Neuronal stem cell (in vitro differentiated cells): Measurements from ENCODE around the gene TFEC.

Experiments used
- DNase-seq: peaks from one replicate; pipeline ENCODE4 v3.0.0-alpha.2; 2013; ENCODE audit warnings: low spot score
- H2AFZ ChIP-seq: one replicate; pipeline ENCODE4 v1.6.1; 2013; ENCODE audit warnings: mild to moderate bottlenecking, low read length, inconsistent platforms
- H2AK5ac ChIP-seq: 2 replicates; pipeline ENCODE4 v1.6.1; 2013; ENCODE audit warnings: low read depth, mild to moderate bottlenecking, inconsistent platforms, low read length, moderate library complexity, mixed read lengths
- H2BK120ac ChIP-seq: 2 replicates; pipeline ENCODE4 v1.6.1; 2013; ENCODE audit warnings: low read depth, mild to moderate bottlenecking, inconsistent platforms, low read length, moderate library complexity, mixed read lengths
- H2BK12ac ChIP-seq: one replicate; pipeline ENCODE4 v1.6.1; 2013; ENCODE audit warnings: low read length, inconsistent platforms
- H2BK15ac ChIP-seq: 2 replicates; pipeline ENCODE4 v1.6.1; 2013; ENCODE audit warnings: mild to moderate bottlenecking, low read length, inconsistent platforms, mixed read lengths
- H2BK5ac ChIP-seq: one replicate; pipeline ENCODE4 v1.6.1; 2013; ENCODE audit warnings: inconsistent platforms, mild to moderate bottlenecking, low read length, moderate library complexity
- H3K14ac ChIP-seq: one replicate; pipeline ENCODE4 v1.6.1; 2013; ENCODE audit warnings: low read length, inconsistent platforms
- H3K18ac ChIP-seq: 2 replicates; pipeline ENCODE4 v1.6.1; 2013; ENCODE audit warnings: low read length, inconsistent platforms
- H3K23ac ChIP-seq: 2 replicates; pipeline ENCODE4 v1.6.1; 2013; ENCODE audit warnings: low read depth, mild to moderate bottlenecking, mixed read lengths, low read length, inconsistent platforms; ENCODE audit not compliant: poor library complexity
- H3K27ac ChIP-seq: replicated peaks from 3 replicates; pipeline ENCODE4 v1.5.1; 2013; ENCODE audit warnings: low read length, inconsistent platforms
- H3K27me3 ChIP-seq, 3 experiments: 2 replicates each; pipeline ENCODE4 v1.6.1; 2013; ENCODE audit warnings: low read length in 3 of 3, mild to moderate bottlenecking in 2 of 3, inconsistent platforms in 1 of 3, low read depth in 1 of 3, mixed read lengths in 1 of 3, moderate library complexity in 1 of 3; ENCODE audit not compliant: control insufficient read depth in 3 of 3, insufficient read depth in 3 of 3
- H3K36me3 ChIP-seq, 2 donors: replicated peaks in 1 of 2; 2 replicates each; pipeline ENCODE4 v1.6.1; 2013; ENCODE audit warnings: low read length in 2 of 2; ENCODE audit not compliant: control insufficient read depth in 2 of 2, insufficient read depth in 2 of 2
- H3K4ac ChIP-seq: 2 replicates; pipeline ENCODE4 v1.6.1; 2013; ENCODE audit warnings: inconsistent platforms, mild to moderate bottlenecking, low read length, moderate library complexity
- H3K4me1 ChIP-seq, 2 donors: 1 replicate in 1 of 2; 2 replicates in 1 of 2; pipeline ENCODE4 v1.6.1; 2013; ENCODE audit warnings: low read length in 2 of 2, low read depth in 1 of 2; ENCODE audit not compliant: control insufficient read depth in 2 of 2, insufficient read depth in 1 of 2
- H3K4me2 ChIP-seq: one replicate; pipeline ENCODE4 v1.6.1; 2013; ENCODE audit warnings: mild to moderate bottlenecking, low read length, inconsistent platforms; ENCODE audit not compliant: insufficient read depth, poor library complexity, severe bottlenecking
- H3K4me3 ChIP-seq, 2 donors: 2 replicates each; pipeline ENCODE4 v1.5.1; 2013; ENCODE audit warnings: low read length in 2 of 2, mild to moderate bottlenecking in 2 of 2, inconsistent platforms in 1 of 2, moderate library complexity in 1 of 2
- H3K79me1 ChIP-seq: one replicate; pipeline ENCODE4 v1.6.1; 2013; ENCODE audit warnings: low read depth, mild to moderate bottlenecking, inconsistent platforms, low read length, moderate library complexity
- H3K9ac ChIP-seq: one replicate; pipeline ENCODE4 v1.6.1; 2013; ENCODE audit warnings: mild to moderate bottlenecking, low read depth, low read length, inconsistent platforms; ENCODE audit not compliant: poor library complexity
- H3K9me3 ChIP-seq, 2 donors: replicated peaks in 1 of 2; 2 replicates each; pipeline versions ENCODE3 to v1.6.1; 2013; ENCODE audit warnings: low read length in 2 of 2, mild to moderate bottlenecking in 2 of 2, inconsistent platforms in 1 of 2, low read depth in 1 of 2, mixed read lengths in 1 of 2, moderate library complexity in 1 of 2; ENCODE audit not compliant: control insufficient read depth in 2 of 2, insufficient read depth in 1 of 2
- H4K8ac ChIP-seq: one replicate; pipeline ENCODE4 v1.6.1; 2013; ENCODE audit warnings: low read depth, mild to moderate bottlenecking, inconsistent platforms, low read length, moderate library complexity
- H4K91ac ChIP-seq: one replicate; pipeline ENCODE4 v1.6.1; 2013; ENCODE audit warnings: low read length, low read depth, mild to moderate bottlenecking, inconsistent platforms; ENCODE audit not compliant: poor library complexity
- WGBS, 2 donors: extraction: QIAGEN DNeasy Blood & Tissue Kit; methylation state at CpG; one replicate each; pipeline ENCODE4 v1.1.7; 2013; ENCODE audit warnings: missing lambda C conversion rate in 2 of 2, mixed read lengths in 1 of 2; ENCODE audit not compliant: insufficient read length in 2 of 2, insufficient replicate concordance in 1 of 2; ENCODE audit errors: extremely low coverage in 2 of 2; 5-methylcytosine and 5-hydroxymethylcytosine counted together

The TFEC gene

DNA sequence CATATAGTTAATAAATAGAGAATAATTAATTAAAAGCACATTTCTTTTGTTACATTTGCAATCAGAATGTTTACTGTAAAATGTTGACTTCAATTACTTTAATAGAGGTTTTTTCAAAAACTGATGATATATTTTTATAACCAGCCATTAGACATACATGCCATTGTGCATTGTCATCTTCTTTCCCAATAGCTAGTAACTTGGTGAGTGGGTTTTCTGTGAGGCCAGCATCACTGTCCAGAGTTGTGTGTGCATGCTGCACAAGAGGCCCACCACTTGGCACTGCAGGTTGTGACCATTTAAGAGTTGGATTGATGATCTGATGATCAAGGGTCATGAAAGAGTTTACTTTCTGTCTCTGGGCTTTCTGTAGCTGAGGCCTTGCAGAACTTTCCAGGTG, 46.5 kb downstream of the TFEC start:
- Histone ChIP-seq H2BK12ac (no peak overlapping the region), H2BK120ac (no peak overlapping the region), H2AFZ (no peak overlapping the region), H2BK15ac (no peak overlapping the region), H3K9ac (no peak overlapping the region), H3K27ac (no peak overlapping the region), H4K8ac (no peak overlapping the region), H3K9me3 (no peaks in the 10 kb centered on the region), H3K36me3 (no peaks in the 10 kb centered on the region), H3K4me2 (no peak overlapping the region), H3K4me1 (no peaks in the 10 kb centered on the region), H3K79me1 (no peaks in the 10 kb centered on the region), H4K91ac (no peak overlapping the region), H2BK5ac (no peak overlapping the region), H2AK5ac (no peak overlapping the region), H3K18ac (no peak overlapping the region), H3K23ac (no peak overlapping the region), H3K27me3 (no peaks in the 10 kb centered on the region), H3K4me3 (no peak overlapping the region), H3K14ac (no peak overlapping the region), H3K4ac (no peak overlapping the region)
- DNase-seq = no peak

DNA sequence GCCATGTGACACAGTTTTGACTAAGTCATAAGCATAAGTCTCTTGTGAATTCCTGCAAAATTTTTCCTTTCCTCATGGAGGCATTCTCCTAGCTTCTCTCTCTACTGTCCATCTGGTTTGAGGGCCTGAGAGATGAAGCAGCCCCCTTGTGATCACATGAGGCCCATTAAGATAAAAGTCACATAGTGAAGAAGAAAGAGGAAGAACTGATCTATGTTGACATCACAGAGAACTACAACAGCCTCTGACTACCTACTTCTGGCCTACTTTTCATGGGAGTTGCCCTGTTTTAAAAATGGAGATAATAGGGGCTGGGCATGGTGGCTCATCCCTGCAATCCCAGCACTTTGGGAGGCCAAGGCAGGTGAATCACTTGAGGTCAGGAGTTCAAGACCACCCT, 50.4 kb downstream of the TFEC start:
- no peak overlapping the region for H3K23ac ChIP-seq
- H2BK12ac ChIP-seq = no peak overlapping the region
- H2BK5ac ChIP-seq = no peak overlapping the region
- no peak overlapping the region for H2AK5ac ChIP-seq
- H3K9me3 ChIP-seq = no peaks in the 10 kb centered on the region
- no peak overlapping the region for H4K8ac ChIP-seq
- no peak overlapping the region for H4K91ac ChIP-seq
- no peaks in the 10 kb centered on the region for H3K4me1 ChIP-seq
- no peaks in the 10 kb centered on the region for H3K79me1 ChIP-seq
- H3K27me3 ChIP-seq = no peaks in the 10 kb centered on the region
- no peak overlapping the region for H2AFZ ChIP-seq
- no peak for DNase-seq
- no peak overlapping the region for H3K9ac ChIP-seq
- H3K27ac ChIP-seq = no peak overlapping the region
- H3K18ac ChIP-seq = no peak overlapping the region
- H3K4ac ChIP-seq = no peak overlapping the region
- H2BK15ac ChIP-seq = no peak overlapping the region
- H3K4me3 ChIP-seq = no peak overlapping the region
- H3K14ac ChIP-seq = no peak overlapping the region
- no peaks in the 10 kb centered on the region for H3K36me3 ChIP-seq
- H3K4me2 ChIP-seq = no peak overlapping the region
- no peak overlapping the region for H2BK120ac ChIP-seq

DNA sequence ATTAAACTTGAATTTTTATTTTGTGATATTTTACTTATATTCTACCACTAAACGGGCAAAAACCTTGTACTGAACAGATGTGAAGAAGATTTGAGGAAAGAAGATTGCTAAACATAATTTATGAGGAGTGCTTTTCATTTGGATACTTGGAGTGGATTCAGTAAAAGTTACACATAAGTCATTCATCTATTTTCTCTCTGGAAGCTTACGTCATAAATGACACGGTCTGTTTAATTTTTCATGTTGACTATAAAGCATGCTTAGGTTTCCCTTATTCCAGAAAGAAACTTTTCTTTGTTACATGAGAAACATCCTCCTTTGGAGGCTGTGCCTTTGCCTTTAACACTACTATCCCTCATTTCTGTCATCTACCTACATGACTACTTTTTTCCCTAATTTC, 53.9 kb downstream of the TFEC start:
- DNase-seq = no peak
- no CpG with 5 or more reads among the region's 3 CpGs for WGBS, 2 donors

DNA sequence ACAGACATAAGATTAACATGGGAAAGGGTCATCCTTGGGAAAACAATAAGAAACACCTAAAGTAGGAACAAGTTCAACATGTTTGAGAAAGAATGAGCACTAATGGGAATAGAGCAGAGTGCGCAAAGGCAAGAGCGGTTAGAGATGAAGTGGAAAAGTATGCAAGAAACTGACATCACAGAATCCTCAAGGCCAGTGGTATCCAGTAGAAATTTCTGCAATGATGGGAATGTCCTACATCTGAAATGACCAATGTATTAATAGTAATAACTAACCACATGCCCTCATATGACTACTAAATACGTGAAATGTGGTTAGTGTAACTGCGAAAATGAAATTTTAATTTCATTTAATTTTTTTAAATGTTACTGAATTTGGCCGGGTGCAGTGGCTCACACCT, 54.8 kb downstream of the TFEC start:
- no peak for DNase-seq
- Histone ChIP-seq H3K4ac (no peak overlapping the region), H3K23ac (no peak overlapping the region), H3K18ac (no peak overlapping the region), H3K36me3 (no peaks in the 10 kb centered on the region), H2AFZ (no peak overlapping the region), H3K9me3 (no peaks in the 10 kb centered on the region), H2BK12ac (no peak overlapping the region), H3K27me3 (no peaks in the 10 kb centered on the region), H2AK5ac (no peak overlapping the region), H3K4me3 (no peak overlapping the region), H2BK120ac (no peak overlapping the region), H2BK5ac (no peak overlapping the region), H3K79me1 (no peaks in the 10 kb centered on the region), H2BK15ac (no peak overlapping the region), H3K27ac (no peak overlapping the region), H4K8ac (no peak overlapping the region), H3K4me1 (no peaks in the 10 kb centered on the region), H4K91ac (no peak overlapping the region), H3K14ac (no peak overlapping the region), H3K4me2 (no peak overlapping the region), H3K9ac (no peak overlapping the region)
- no CpG with 5 or more reads among the region's 5 CpGs for WGBS, 2 donors

More for the DNA sequence above, 53.9 kb downstream of the TFEC start:
- no peak overlapping the region for H3K27ac ChIP-seq
- no peak overlapping the region for H4K8ac ChIP-seq
- no peak overlapping the region for H2AFZ ChIP-seq
- no peak overlapping the region for H3K14ac ChIP-seq
- no peaks in the 10 kb centered on the region for H3K27me3 ChIP-seq
- no peak overlapping the region for H3K23ac ChIP-seq
- H3K4me2 ChIP-seq = no peak overlapping the region
- H2BK5ac ChIP-seq = no peak overlapping the region
- no peaks in the 10 kb centered on the region for H3K36me3 ChIP-seq
- H3K4me3 ChIP-seq = no peak overlapping the region
- H3K4ac ChIP-seq = no peak overlapping the region
- H2BK15ac ChIP-seq = no peak overlapping the region
- H3K9ac ChIP-seq = no peak overlapping the region
- no peaks in the 10 kb centered on the region for H3K79me1 ChIP-seq
- H3K4me1 ChIP-seq = no peaks in the 10 kb centered on the region
- no peak overlapping the region for H2BK12ac ChIP-seq
- H3K9me3 ChIP-seq = no peaks in the 10 kb centered on the region
- no peak overlapping the region for H4K91ac ChIP-seq
- no peak overlapping the region for H2BK120ac ChIP-seq
- no peak overlapping the region for H2AK5ac ChIP-seq
- no peak overlapping the region for H3K18ac ChIP-seq
